GM19397 (cell line): ENCODE data around the gene PHACTR1.
"Not testable (repeated sequence)": the region's sequence is repeated elsewhere in the genome, so short reads cannot be mapped to it uniquely, and the experiment has no call there.

Experiments used
- ATAC-seq: cut with Tn5 transposase; IDR thresholded peaks from one replicate; pipeline ENCODE4 v1.9.1; 2021; ENCODE audit warnings: mild to moderate bottlenecking, moderate library complexity; ENCODE audit not compliant: unreplicated experiment

PHACTR1 gene

DNA sequence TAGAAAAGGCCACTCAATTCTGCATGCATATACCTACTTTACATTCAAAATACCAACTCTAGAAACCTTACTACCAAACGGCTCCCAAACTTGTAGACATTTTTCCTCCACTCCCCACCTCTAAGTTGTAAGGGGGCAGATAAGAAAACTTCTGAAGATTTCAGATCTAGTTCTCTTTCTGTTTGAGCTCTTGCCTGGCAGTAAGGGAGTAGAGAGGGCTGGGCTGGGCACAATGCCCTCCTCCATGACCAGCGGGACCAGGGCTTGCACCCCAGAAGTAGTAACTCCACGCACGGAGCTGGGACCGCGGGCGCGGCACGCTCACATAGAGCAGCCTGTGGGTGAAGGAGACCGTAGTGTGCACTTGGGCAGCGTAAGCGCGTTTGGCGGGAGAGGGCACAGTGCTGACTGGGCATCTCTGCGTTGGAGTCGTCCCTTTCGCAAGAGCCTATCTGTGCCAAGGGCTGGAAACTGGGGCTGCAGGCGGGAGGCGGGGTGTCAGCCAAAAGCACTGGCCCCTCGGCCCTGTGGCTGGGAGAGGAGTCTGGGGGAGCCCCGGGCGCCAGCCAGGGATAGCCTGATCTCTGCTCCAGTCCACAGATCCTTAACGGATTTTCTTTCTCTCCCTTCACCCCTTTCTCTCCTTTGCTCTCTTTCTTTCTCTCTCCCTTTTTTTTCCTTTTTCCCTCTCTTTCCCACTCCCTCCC, 32.4 kb downstream of the PHACTR1 start:
- no peak for ATAC-seq

DNA sequence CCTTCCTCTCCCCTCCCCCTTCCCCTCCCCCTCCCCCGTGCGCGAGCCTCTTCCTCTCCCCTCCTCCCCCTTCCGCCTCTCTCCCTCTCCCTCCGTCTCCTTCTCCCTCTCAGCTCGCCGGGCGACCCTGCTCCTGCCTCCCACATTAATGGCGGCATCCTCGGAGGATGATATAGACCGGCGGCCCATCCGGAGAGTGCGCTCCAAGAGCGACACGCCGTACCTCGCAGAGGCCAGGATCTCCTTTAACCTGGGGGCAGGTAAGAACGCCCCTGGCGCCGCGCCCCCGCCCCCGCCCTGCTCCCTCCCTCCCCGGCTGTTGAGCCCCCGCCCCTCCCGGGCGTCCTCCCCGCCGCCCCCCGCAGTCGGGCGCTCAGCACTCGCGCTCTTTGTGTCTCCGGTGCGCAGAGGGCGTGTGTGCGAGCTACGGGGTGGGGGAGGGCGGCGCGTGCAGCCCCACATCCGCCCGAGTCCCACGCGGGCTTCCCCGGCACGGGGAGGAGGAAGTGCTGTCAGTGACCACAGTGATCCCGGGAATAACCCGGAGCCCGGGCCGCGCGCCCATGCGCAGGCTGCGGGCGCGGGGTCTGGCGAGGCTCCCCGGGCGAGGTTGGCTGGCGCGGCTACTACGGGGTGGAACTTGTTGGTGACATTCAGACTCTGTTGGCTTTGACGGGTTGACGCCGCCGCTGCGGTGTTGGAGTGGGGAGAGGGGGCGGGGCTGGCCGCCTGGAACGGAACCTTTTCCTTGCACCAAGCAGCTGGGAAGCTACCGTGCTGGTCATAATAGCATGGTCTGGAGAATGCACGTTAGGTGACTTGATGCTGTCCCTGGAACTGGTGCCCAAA, 33.2 kb downstream of the PHACTR1 start:
- no peak for ATAC-seq

DNA sequence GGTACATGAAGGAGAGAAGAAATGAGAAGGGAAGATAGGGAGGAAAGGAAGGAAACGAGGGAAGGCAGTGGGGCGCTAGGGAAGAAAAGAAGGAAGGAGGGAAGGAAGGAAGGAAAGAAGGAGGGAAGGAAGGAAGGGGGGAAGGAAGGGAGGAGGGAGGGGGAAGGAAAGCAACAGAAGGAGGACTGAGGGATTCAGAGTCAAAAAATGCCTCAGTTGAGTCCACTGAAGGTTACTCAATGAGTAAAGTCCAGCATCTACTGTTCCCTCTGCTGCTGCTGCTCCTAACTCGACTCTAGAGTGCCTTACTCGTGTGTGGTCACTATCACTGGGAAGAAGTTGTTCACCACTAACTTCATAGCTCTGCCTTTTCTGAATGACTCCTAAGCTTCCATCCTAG, 33.8 kb downstream of the PHACTR1 start:
- ATAC-seq = no peak

DNA sequence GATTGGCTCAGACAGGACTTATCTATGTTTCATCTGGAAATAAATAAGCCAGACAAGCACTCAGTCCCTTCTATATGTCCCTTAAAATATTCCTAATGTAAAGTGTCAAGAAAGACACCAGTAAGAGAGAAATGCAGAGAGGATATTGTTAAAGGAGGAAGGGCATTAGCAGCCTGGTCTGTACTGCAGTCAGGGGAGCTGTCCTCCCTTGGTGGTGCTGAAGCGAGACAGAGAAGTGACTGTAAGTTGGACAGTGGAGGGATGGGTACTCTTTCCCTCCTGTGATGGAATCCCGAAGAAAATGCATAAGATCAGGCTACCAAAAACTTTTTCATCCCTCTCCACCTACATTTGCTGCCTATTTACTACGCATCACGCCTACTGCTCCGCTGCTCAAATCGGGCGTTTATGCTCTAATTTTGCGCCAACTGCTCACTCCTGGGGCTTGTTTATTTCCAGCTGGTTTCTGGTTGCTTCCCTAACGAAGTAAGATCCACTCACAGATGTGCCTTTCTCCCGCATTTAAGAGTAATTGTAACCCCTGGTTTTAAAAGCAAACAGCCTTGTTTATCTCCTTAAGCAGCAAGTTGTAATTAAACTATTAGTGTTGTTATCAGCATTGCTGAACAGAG, 35.2 kb downstream of the PHACTR1 start:
- ATAC-seq = no peak

DNA sequence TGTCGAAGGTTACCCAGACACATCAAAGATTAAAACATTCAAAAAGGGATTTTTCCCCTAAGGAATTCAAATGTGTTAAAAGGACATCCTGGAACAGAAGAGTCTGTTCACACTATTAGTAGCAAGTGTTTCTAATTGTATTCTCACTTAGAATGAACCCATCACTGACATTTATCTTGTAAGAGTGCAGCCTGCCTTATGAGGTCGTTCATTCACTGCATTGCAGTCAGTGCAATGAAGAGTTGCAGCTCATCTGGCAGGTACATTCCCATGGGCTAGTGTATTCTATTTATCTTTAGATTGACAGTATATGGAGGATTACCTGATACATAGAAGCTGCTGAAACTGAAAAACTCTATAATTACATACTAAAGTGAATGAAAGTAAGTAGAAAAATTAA, 36.5 kb downstream of the PHACTR1 start:
- no peak for ATAC-seq

DNA sequence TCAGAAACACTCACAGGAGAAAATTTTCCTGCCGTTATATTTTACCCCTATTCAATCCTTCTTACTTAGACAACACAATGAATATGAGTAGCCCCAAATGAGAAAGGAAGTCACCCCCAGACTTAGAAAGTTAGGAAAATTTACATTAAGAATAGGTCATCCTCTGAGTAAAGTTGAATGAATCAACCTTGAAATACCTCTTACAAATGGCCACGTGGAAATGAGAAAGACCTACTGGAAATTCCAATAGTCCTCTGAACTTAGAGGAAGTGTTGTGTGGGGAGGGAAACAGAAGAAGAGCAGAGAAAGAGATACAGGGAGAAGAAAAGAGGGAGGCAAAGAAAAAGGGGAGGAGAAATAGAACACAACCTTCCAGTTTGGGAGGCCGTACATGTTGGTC, 43.7 kb downstream of the PHACTR1 start:
- no peak for ATAC-seq

DNA sequence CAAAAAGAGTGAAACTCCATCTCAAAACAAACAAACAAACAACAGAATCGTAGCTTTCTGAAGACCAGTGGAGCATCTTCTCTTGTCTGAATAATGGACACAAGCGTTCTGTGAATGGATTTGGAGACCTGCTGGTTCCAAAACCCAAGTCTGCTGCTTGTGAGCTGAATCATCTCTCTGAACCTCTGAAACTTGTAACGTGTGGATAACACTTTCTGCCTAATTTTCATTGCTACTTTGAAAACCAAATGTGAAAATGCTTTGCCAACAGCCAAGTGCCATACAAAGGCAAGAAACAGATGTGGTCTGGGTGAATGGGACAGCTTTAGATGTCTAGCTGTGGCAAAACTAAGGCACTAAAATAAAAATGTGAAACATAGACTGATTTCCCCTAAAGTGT, 44.3 kb downstream of the PHACTR1 start:
- ATAC-seq = no peak

DNA sequence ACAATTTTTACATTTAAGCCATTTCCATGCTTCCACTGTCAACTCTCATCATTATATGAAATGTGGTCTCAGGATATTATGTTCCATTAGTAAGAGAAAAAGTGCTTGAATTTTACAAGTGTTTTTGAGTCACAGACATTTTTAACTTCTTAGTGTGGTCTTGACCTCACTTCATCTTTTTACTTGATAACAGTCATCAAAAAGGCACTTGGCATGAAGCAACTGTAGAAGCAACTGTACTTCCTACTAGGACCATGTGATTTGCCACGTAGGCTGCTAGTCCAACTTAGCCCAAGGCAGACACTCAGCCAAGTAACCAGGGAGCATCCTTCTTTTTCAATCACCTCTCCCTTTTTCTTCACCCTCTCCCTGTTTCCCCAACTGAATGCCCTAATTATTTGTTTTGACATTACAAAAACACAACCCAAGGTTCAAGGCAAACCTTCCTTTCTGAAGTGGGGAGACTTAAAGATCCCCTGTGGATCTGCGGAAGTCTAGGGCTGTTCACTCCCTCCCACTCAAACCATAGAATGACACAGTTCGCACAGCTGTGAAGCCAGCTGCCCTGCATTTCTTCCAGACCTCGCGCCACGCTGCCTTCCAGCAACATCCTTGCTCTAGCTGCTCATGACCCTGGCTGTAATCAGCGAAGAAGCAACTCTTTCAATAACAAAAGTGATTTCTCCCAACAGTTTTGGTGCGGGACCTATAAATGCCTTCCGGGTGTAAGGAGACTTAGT, 45.0 kb downstream of the PHACTR1 start:
- ATAC-seq = no peak

DNA sequence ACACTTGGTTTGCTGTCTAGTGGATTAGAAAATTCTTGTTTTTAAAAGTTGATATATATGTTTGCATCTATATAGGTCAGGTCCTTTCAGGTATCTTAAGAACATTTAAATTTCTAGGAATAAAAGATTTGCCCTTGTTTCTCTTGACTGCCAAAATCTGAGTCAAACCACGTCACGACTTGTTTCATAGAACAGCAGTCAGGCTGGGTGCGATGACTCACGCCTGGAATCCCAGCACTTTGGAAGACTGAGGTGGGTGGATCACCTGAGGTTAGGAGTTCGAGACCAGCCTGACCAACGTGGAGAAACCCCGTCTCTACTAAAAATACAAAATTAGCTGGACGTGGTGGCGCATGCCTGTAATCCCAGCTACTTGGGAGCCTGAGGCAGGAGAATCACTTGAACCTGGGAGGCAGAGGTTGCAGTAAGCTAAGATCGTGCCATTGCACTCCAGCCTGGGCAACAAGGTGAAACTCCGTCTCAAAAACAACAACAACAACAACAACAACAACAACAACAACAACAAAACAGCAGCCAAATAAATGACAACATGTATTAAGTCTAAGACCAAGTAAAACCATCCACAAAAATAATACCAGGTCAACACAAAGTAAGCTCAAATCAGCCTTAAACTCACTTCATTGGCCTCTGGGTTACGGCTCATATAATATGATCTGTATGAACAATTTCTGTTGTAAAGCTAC, 46.3 kb downstream of the PHACTR1 start:
- not testable (repeated sequence) for ATAC-seq

DNA sequence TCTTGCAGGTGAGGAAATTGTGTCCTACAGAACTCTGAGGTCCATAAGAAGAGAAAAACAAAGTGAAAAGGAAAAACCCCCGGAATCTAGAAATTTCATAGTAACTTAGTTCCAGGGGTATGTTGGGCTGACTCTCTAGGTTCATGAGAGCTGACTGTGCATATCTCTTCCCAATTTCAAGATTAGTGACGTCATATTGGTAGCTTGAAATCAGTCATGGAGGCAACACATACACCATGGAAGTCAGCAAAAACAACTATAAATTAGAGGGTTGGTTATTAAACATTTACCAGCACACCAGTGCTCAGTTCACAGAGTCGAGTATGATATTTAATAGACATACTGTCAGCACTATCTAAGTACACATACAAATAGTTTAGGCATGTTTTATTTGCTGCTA, 49.8 kb downstream of the PHACTR1 start:
- no peak for ATAC-seq

DNA sequence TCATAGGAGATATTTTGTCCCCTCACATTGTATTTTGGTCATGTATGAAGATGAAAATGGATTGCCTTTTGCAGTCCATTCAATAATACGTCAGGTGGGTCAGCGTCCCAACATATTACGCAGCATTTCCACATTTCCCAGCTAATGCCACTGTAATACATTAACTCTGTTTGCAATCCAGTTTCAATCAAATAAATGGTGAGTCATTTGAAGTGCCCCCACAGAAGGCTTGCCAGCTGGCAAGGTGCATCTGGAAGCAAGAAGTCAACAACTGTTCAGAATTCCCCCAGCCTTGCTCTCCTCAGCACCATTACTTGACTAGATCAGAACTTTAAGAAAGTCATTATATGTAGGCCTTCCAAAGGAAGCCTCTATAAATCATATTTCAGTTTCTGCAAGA, 50.4 kb downstream of the PHACTR1 start:
- ATAC-seq = no peak

DNA sequence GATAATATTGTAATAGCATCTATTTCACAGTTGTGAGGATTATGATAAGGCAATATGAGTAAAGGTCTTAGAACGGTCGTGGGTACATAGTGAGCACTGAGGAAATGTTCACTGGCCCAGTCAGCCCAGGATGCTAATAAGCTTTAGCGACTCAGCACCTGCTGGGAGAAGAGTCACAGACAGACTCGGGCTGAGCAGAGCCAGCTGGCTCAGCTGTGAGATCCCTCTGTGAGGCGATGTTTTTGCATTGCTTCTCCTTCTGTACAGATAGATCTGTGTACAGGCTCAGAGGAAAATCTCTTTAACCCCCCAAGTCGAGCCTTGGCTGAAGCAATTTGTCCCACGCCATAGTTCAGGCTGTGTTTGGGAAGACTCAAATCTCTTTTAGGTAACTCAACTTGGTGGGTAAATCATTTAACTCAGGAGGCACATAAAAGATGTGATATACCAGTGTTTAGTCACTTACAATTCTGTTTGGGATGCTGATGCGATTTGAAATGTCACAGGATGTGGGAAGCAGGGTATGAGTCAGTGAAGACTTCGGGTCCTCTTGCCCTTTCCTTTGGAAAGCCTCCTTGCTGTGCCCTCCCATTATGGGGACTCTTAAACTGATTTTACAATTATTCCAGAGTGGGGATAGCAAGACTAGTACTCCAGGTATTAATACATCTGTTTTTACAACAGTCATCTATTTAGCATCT, 53.1 kb downstream of the PHACTR1 start:
- ATAC-seq = no peak

DNA sequence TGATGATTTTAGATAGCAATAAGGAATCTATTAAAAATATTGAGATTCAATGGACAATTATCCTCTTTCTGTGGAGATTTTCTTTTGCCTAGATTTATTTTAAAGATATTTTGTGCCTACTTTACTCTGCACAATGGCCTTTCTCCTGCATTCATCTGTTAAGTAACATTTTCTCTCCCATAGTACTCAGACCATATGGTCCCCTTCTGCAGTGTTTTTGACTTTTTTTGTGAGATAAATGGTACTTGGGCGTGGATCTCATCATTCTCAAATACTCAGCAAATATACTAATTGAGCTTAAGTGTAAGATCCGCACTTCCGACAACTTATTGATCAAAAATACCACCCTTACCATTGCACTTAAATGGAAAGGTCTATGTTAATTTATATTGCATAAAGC, 55.8 kb downstream of the PHACTR1 start:
- no peak for ATAC-seq

DNA sequence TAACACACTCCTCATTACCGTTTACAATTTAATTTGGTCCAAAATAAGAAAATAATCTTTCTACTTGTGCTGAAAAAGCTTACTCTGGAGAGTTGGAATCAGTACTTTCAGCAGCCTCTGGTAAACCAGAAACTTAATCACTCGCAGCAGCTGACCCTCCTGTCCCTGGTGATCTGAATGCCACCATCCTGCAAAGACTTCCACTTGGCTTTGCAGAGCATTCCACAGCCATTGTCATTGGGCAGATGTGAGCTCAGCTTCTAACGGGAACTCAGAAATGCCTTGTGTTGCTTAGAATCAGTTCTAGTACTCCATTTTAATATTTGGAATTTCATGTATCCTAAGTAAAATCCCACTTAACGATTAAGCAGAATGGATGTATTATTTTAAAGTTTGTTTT, 59.7 kb downstream of the PHACTR1 start:
- no peak for ATAC-seq

DNA sequence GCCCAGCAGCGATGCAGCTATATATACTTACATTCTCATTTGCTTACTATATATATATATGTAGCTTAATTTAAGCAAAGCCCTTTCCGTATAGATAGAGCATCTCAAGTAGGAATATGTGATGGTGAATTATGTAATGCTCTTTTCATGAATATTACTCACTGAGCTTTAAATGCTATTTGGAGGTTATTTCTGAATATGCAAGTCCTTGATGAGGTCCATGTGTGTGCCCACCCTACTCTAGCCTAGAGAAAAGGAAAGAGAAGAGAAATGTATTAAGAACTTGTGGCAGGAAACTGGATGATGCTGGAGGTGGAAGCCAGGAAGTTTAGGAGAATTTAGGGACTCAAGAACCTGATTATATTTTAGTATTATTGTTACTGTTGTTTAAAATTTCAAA, 63.2 kb downstream of the PHACTR1 start:
- ATAC-seq = no peak

DNA sequence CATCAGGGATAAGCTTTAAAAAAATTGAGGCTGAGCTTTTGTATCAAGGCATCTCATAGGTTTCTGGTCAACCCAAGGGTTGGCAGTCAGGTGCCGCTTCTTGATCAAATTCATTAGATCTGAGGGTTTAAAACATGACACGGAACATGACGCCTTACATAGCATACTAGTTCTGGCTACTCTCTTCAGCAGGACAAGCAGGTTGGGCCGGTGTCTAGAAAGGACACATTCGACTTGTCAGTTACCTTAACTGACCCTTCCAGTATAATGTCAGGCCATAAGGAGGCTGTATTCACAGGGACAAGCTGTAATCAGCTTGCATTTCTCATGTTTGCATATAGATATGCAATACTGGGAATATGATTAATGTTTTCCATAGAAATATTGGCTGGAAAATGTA, 65.6 kb downstream of the PHACTR1 start:
- no peak for ATAC-seq

DNA sequence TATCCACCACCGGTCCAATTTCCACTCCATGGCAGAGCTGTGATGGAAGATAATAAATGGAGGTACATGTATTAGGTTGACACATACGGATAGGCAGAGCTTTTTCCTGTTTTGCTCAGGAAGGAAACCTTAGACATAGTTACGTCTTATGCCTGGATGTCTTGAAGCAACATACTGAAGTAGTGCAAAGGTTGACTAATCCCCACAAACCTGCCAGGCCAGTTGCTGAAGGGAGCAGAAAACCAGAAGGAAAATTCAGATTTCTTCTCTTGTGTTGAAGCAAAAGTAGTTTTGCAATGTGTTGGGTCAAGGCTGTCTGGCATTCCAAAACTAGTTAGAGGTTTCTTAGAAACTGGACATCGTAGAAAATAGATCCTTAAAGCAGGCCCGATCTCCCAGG, 68.7 kb downstream of the PHACTR1 start:
- ATAC-seq = no peak

DNA sequence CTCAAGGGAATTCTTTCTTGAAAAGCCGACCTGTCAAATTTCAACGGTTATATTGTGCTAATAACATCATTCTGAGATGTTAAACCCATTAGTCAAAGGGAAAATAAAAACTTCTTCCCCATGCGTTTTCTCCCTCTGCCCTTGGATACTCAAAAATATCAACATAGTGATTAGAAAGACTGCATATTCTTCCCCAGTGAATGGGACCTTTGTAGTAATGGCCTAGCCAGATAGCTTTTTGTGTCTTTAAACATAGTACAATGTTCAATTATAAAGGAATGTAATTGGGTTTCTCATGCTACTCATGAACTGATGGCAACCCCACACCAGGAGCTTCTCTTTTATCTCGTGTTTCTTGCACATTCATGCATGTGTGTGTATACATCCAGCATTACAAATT, 69.4 kb downstream of the PHACTR1 start:
- no peak for ATAC-seq

DNA sequence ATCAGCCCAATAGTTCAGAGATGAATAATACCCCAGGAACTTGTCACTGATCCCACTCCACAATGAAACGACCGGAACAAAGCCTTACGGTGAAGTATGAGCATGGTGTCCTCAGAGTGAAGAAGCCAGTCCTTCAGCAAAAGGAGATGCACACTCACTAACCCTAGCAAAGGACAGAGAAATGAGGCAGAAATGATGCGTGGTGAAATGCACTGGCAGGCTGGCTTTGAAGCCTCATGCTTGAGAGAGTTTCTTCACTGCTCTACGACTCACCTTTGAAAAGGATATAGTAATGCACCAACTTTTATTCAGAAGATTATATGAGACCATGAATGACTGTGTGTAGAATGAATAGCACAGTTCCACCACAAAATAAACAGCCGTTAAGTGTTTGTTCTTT, 74.8 kb downstream of the PHACTR1 start:
- ATAC-seq = no peak

DNA sequence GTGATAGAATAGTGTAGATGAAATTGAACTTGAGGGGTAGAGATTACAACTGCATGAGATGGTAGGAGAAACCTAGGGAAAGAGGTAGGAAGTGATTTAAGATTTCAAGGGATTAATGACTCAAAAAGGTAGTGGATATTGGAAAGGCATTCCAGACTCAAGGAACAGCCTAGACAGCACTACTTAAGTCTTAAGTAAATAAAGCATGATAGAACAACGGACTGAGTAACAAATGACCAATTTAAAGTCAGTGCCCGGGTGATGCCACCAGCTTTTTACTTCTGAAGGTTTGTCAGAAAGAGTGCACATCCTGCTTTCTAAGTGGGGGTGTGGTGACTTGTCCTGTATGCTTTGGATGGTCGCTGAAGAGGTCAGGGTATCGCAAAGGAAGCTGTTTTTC, 81.8 kb downstream of the PHACTR1 start:
- ATAC-seq = no peak
